ENCODE results near the gene CETN1.

GRCh38 chr18:533995-534601 lies 46.1 kb upstream of the CETN1 start:
- TF ChIP-seq CTCF (IDR thresholded peaks at IDR 0.05 in 4 of 5, conservative IDR thresholded peaks at IDR 0.05 in 1 of 5) (no peak), POLR2A (IDR thresholded peaks at IDR 0.05) (no peak)

Data from gastrocnemius medialis (tissue), 4 donors.